GM19467 (cell line): ENCODE data around the gene RIPPLY2.
"Not testable (repeated sequence)": the region's sequence is repeated elsewhere in the genome, so short reads cannot be mapped to it uniquely, and the experiment has no call there.

Source experiments
- ATAC-seq: cut with Tn5 transposase; IDR thresholded peaks from one replicate; pipeline ENCODE4 v1.9.1; 2021; ENCODE audit warnings: mild to moderate bottlenecking, moderate library complexity; ENCODE audit not compliant: unreplicated experiment

The RIPPLY2 gene

GRCh38 chr6:83897094-83897493 is 43.9 kb downstream of the RIPPLY2 start:
- ATAC-seq: not testable (repeated sequence)

GRCh38 chr6:83901624-83902023 is 48.5 kb downstream of the RIPPLY2 start:
- no peak for ATAC-seq

GRCh38 chr6:83904395-83904794 is 51.2 kb downstream of the RIPPLY2 start:
- ATAC-seq: no peak

- ATAC-seq: no peak
Measured at GRCh38 chr6:83905648-83906047, 52.5 kb downstream of the RIPPLY2 start.
